Panc1 (cell line): ENCODE results near the gene PIAS3. TPM values are rescaled to one million over a fixed set of nuclear protein-coding genes. Genes with fewer than 3 reads are reported as not detected.

Experiments used
- ATAC-seq: fragments of 200-7000 bp; cut with Tn5 transposase; 2 replicates; pipeline ENCODE4 v1.9.1; 2020; ENCODE audit warnings: mild to moderate bottlenecking, moderate library complexity
- BruUV-seq: library from RNA; stranded (reverse); fragments of 400-500 nt; replicated peaks from 2 replicates; lab custom pipeline; 2021; lab: Mats Ljungman, UMichigan
- CTCF ChIA-PET: fragments of 300-600 bp; sonication (Branson Sonifier 250); formaldehyde crosslinking; loops from one replicate; lab custom pipeline; 2022; ENCODE audit warnings: antibody characterized with exemption; lab: Charles Lee
- POLR2A ChIA-PET: fragments of 300-600 bp; sonication (Branson Sonifier 250); formaldehyde crosslinking; loops from one replicate; lab custom pipeline; 2022; ENCODE audit warnings: antibody characterized with exemption; lab: Charles Lee
- DNase-seq: peaks from one replicate; pipeline ENCODE4 v3.0.0-alpha.2; 2010; ENCODE audit warnings: low read depth, low spot score
- H3K27ac ChIP-seq: 2 replicates; pipeline ENCODE4 v1.5.1; 2011; ENCODE audit warnings: mild to moderate bottlenecking, low read length, inconsistent platforms
- H3K27me3 ChIP-seq: fragments of 200-500 bp; sonication (Bioruptor generic); 2 replicates; pipeline ENCODE4 v1.6.0; 2014; ENCODE audit warnings: low read length, inconsistent platforms; ENCODE audit not compliant: control insufficient read depth, insufficient read depth
- H3K36me3 ChIP-seq: fragments of 200-500 bp; sonication (Bioruptor generic); 2 replicates; pipeline ENCODE4 v1.5.1; 2014; ENCODE audit warnings: inconsistent platforms, mild to moderate bottlenecking, low read length, moderate library complexity; ENCODE audit not compliant: control insufficient read depth, insufficient read depth
- H3K4me1 ChIP-seq: 2 replicates; pipeline ENCODE4 v1.5.1; 2011; ENCODE audit warnings: inconsistent platforms, mild to moderate bottlenecking, low read length, moderate library complexity; ENCODE audit not compliant: control insufficient read depth, insufficient read depth
- H3K4me3 ChIP-seq, 2 experiments: 2 replicates each; pipeline ENCODE4 v1.5.1; 2011 to 2012; ENCODE audit warnings: low read depth in 2 of 2, low read length in 2 of 2, mild to moderate bottlenecking in 2 of 2, inconsistent platforms in 1 of 2, moderate library complexity in 1 of 2
- H3K9me3 ChIP-seq: fragments of 200-500 bp; sonication (Bioruptor generic); 2 replicates; pipeline ENCODE4 v1.5.1; 2014; ENCODE audit warnings: low read depth, mild to moderate bottlenecking, inconsistent platforms, low read length, moderate library complexity; ENCODE audit not compliant: control insufficient read depth, insufficient read depth
- POLR2AphosphoS5 ChIP-seq: IDR thresholded peaks from 2 replicates; pipeline ENCODE4 v1.6.1; 2012; ENCODE audit warnings: mild to moderate bottlenecking, low read depth, low read length, moderate library complexity
- SIN3A ChIP-seq: IDR thresholded peaks from 2 replicates; pipeline ENCODE4 v1.6.1; 2012; ENCODE audit warnings: low read depth, mild to moderate bottlenecking, low read length, moderate library complexity, borderline replicate concordance; ENCODE audit not compliant: insufficient read depth
- TCF7L2 ChIP-seq: IDR thresholded peaks from 2 replicates; pipeline ENCODE4 v1.6.1; 2011; ENCODE audit warnings: mild to moderate bottlenecking, low read depth, low read length, inconsistent platforms
- in situ Hi-C: cut with HindIII; loops from 2 replicates; pipeline ENCODE4 v1.10.0; 2016; ENCODE audit warnings: low sequenced_read_pairs, low pct_unique_long_range_greater_than_20kb
- intact Hi-C: fragments of 100-400 bp; cut with micrococcal nuclease; formaldehyde crosslinking; loops from one replicate; pipeline ENCODE4 v1.10.0; 2022; ENCODE audit not compliant: unreplicated experiment
- total RNA-seq: library from RNA; stranded (reverse); gene quantifications from one replicate; pipeline ENCODE4 v1.2.1, GENCODE V29; 2021; ENCODE audit not compliant: unreplicated experiment
- TF ChIP-seq, protein P1 (sequence below), 2 experiments: IDR thresholded peaks; 2 replicates each; pipeline ENCODE4 v1.6.1; 2011 to 2012; ENCODE audit warnings: low read depth in 2 of 2, control low read depth in 1 of 2, low read length in 1 of 2, mild to moderate bottlenecking in 1 of 2, moderate library complexity in 1 of 2; ENCODE audit not compliant: insufficient read depth in 1 of 2

PIAS3 gene
- total RNA-seq, 1 experiment from 2014 or later: 68.1 TPM

DNA sequence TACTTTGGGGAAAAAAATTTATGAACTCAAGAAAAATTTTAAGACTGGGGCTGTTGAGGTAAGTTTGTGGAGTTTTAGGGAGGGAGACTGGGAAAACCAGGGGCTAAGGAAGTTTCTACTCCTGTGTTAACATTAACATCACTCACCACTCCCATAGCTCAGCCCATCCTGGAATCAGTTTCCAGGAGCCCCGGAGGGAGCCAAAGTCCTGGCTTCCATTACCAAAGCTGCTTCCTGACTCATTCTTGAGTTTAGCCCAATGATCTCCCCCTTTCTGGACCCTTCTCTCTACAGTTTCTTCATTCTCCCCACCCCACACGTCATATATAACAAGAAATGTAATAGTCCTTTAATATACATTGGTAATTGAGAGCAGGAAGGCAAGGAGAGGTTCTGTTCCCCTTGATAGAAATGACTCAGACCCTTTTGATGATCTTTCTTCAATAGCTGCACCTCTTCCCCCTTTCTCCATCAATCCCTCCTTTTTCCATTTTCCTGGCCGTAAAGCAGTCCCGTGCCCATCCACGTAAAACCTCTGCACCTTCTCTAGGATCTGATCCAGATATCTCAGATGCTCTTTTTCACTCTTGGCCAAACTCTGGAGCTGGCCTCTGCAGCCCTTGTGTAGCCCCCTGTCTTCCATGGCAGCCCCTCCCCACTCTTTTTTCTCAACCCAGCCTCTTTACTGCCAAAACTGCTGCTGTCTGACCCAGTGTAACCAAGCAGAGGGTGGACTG, 4.6 kb upstream of the PIAS3 start:
- Histone ChIP-seq H3K9me3 (no peaks in the 10 kb centered on the region), H3K27ac (no peak overlapping the region), H3K4me3 (no peak overlapping the region), H3K4me1 (peaks cover 9% of the 10 kb centered on the region), H3K36me3 (peaks cover 3% of the 10 kb centered on the region; the same call in 1 of the 2 replicates), H3K27me3 (peaks cover 2% of the 10 kb centered on the region; the same call in 1 of the 2 replicates)
- DNase-seq (no peak), ATAC-seq (no peak)
- POLR2A ChIA-PET: no interaction called here
- TF ChIP-seq SIN3A (no peak), TCF7L2 (no peak)
- TF ChIP-seq, protein P1, sequence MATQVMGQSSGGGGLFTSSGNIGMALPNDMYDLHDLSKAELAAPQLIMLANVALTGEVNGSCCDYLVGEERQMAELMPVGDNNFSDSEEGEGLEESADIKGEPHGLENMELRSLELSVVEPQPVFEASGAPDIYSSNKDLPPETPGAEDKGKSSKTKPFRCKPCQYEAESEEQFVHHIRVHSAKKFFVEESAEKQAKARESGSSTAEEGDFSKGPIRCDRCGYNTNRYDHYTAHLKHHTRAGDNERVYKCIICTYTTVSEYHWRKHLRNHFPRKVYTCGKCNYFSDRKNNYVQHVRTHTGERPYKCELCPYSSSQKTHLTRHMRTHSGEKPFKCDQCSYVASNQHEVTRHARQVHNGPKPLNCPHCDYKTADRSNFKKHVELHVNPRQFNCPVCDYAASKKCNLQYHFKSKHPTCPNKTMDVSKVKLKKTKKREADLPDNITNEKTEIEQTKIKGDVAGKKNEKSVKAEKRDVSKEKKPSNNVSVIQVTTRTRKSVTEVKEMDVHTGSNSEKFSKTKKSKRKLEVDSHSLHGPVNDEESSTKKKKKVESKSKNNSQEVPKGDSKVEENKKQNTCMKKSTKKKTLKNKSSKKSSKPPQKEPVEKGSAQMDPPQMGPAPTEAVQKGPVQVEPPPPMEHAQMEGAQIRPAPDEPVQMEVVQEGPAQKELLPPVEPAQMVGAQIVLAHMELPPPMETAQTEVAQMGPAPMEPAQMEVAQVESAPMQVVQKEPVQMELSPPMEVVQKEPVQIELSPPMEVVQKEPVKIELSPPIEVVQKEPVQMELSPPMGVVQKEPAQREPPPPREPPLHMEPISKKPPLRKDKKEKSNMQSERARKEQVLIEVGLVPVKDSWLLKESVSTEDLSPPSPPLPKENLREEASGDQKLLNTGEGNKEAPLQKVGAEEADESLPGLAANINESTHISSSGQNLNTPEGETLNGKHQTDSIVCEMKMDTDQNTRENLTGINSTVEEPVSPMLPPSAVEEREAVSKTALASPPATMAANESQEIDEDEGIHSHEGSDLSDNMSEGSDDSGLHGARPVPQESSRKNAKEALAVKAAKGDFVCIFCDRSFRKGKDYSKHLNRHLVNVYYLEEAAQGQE (IDR thresholded peaks at IDR 0.05; ENCODE audit: insufficient read depth in 1 of 2, low read depth in 2 of 2, low read length in 1 of 2): no peak
- intact Hi-C loops: no loop called here
- in situ Hi-C loops: no loop called here
- BruUV-seq: no TSS peak
- CTCF ChIA-PET: no interaction called here

DNA sequence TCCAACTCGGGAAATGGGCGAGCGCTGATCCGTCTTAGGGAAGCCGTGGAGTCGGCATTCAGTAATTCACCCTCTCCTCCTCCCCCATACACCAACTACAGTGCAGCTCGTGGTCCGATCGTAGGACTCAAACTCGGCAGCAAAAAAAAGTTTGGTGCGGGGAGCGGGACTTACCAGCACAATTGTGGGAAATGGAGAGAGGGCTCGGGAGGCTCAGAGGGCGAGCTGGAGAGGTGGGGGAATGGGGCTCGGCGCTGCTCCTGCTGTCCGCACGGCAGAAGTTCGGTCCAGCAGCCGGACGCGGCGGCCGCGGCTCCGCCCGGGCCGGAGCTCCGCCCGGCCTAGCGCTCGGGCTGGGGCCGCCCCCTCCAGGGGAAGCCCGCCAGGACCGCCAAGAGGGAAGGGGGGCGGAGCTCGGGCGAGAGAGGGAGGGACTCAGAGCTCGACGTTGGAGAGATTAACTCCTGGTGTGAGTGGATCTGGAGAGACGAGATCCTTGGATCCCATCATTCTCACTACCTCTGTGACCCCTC, 676 bp upstream of the PIAS3 start:
- H3K36me3 ChIP-seq: peaks cover 10% of the 10 kb centered on the region; the same call in 1 of the 2 replicates
- TF ChIP-seq SIN3A (peak; percentile 46; the same call in 1 of the 2 replicates), POLR2AphosphoS5 (0 out of 2 replicates have a peak, but pooled peaks have one; percentile 28)
- TF ChIP-seq, protein P1 (IDR thresholded peaks at IDR 0.05; ENCODE audit: insufficient read depth in 1 of 2, low read depth in 2 of 2, low read length in 1 of 2): no peak
- peak; percentile 43 for DNase-seq
- H3K27ac ChIP-seq: peak overlapping the region; percentile 95
- ChIA-PET POLR2A (interaction anchor here (0.6 to 1.0 kb wide), 3 partner anchors 11 to 86 kb away, joined by 3 to 5 read pairs (median 4); partner anchors contain the start of gene RBM8A), CTCF (interaction anchor here (0.5 to 2.9 kb wide), 6 partner anchors 9 to 147 kb away, joined by 4 to 25 read pairs (median 6); partner anchors contain the start of gene NUDT17)
- H3K4me3 ChIP-seq: peak overlapping the region; percentile 85 to 98
- peaks cover 17% of the 10 kb centered on the region for H3K4me1 ChIP-seq
- in situ Hi-C loops: no loop called here
- no peaks in the 10 kb centered on the region for H3K27me3 ChIP-seq
- ATAC-seq: peak; percentile 90
- no TSS peak for BruUV-seq
- no peaks in the 10 kb centered on the region for H3K9me3 ChIP-seq
- intact Hi-C loops: loop anchor here (10.0 kb wide), 1 partner anchor 55 kb away; the partner anchor contains the start of genes ITGA10 and PEX11B
